ENCODE data around the gene ING5.

Gene ING5

GRCh38 chr2:241760301-241760771 lies 58.5 kb downstream of the ING5 start:
- TF ChIP-seq ZFX (IDR thresholded peaks at IDR 0.05; ENCODE audit: borderline replicate concordance): no peak
- TF ChIP-seq CTCF (IDR thresholded peaks at IDR 0.05): no peak
- no peak overlapping the region for H3K27ac ChIP-seq

DNA sequence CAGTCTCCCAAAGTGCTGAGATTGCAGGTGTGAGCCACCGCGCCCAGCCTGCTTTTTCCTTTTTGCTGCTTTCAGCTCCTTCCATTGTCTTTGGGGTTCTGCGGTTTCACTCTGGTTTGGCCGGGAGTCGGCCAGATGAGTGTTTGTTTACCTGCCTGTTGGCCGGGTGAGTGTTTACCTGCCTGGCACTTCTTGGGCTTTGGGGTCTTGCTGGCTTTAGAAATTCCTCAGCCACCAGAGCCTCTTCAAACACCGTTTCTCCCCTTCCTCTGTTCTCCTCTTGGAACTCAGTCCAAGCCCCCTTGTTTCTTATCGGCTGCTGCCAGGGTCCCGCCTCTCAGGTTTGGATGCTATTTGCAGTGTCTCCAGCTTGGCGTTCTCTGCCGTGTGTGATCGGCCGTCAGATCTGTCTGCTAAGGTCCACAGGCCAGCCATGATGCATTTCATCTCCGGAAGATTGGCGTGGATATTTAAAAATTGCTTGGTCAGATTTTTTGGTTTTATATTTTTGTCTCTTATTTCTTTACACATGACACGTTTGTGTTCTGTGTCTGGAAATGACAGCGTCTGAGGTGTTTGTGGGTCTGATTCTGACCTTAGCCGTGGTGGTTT lies 60.6 kb downstream of the ING5 start:
- no peak overlapping the region for H3K27ac ChIP-seq
- no peak for TF ChIP-seq ZFX (IDR thresholded peaks at IDR 0.05; ENCODE audit: borderline replicate concordance)
- TF ChIP-seq CTCF (IDR thresholded peaks at IDR 0.05): no peak

DNA sequence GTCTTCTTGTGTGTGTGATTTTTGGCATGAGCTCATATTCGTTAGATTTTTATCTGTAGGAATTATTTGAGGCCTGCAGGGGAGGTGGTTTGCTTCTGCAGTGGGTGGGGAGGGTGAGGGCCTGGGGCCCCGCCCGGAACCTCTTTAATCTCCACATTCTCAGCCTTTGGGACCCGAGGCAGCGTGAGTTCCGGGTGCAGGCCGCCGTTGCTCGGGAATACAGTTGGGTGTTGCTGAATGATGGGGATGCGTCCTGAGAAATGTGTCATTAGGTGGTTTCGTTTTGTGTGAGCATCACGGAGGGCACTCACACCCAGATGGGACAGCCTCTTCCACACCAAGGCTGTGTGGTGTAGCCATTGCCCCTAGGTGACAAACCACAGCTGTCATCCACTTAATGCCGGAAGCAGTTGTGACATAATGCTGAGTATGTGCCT lies 61.1 kb downstream of the ING5 start:
- H3K27ac ChIP-seq: no peak overlapping the region
- TF ChIP-seq CTCF (IDR thresholded peaks at IDR 0.05) (no peak), ZFX (IDR thresholded peaks at IDR 0.05; ENCODE audit: borderline replicate concordance) (no peak)

DNA sequence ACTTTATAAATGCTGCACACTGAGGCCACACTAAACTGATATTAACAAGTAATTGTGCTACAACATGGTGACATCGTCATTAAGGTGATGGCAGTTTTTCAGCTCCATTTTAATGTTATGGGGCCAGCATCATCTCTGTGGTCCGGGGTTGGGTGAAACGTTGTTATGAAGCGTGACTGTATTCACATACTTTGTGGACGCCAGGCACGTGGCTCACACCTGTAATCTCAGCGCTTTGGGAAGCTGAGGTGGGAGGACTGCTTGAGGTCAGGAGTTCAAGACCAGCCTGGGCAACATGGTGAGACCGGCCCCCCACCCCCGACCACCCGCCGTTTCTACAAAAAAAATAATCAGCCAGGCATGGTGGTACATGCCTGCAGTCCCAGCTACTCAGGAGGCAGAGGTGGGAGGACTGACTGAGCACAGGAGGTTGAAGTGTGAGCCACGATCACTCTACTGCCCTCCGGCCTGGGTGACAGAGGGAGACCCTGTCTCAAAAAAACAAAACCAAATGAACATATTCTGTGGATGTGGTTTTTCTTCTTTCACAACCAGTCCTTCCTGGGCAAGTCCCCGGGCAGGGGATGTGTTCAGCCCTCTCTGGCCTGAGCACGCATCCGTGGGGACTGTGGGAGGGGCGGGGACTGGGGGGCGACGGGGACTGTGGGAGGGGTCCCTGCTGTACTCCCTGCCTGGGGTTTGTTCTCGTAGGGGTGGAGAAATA lies 61.9 kb downstream of the ING5 start:
- TF ChIP-seq CTCF (IDR thresholded peaks at IDR 0.05): no peak
- no peak for TF ChIP-seq ZFX (IDR thresholded peaks at IDR 0.05; ENCODE audit: borderline replicate concordance)
- H3K27ac ChIP-seq: no peak overlapping the region

GRCh38 chr2:241764275-241765241 lies 62.7 kb downstream of the ING5 start:
- no peak overlapping the region for H3K27ac ChIP-seq
- no peak for TF ChIP-seq CTCF (IDR thresholded peaks at IDR 0.05)
- TF ChIP-seq ZFX (IDR thresholded peaks at IDR 0.05; ENCODE audit: borderline replicate concordance): no peak

GRCh38 chr2:241767464-241768250 lies 65.8 kb downstream of the ING5 start:
- no peak for TF ChIP-seq CTCF (IDR thresholded peaks at IDR 0.05)
- no peak for TF ChIP-seq ZFX (IDR thresholded peaks at IDR 0.05; ENCODE audit: borderline replicate concordance)

More at GRCh38 chr2:241767464-241768250, 65.8 kb downstream of the ING5 start:
- no peak overlapping the region for H3K27ac ChIP-seq
